ENCODE results near the gene USH2A.

GRCh38 chr1:215891266-215892057, 531.8 kb downstream of the USH2A start:
- TF ChIP-seq POLR2AphosphoS5 (IDR thresholded peaks at IDR 0.05) (no peak), POLR2A (IDR thresholded peaks at IDR 0.05) (no peak), EP300 (IDR thresholded peaks at IDR 0.05; ENCODE audit: low read depth) (no peak)
- TF ChIP-seq, protein P1, sequence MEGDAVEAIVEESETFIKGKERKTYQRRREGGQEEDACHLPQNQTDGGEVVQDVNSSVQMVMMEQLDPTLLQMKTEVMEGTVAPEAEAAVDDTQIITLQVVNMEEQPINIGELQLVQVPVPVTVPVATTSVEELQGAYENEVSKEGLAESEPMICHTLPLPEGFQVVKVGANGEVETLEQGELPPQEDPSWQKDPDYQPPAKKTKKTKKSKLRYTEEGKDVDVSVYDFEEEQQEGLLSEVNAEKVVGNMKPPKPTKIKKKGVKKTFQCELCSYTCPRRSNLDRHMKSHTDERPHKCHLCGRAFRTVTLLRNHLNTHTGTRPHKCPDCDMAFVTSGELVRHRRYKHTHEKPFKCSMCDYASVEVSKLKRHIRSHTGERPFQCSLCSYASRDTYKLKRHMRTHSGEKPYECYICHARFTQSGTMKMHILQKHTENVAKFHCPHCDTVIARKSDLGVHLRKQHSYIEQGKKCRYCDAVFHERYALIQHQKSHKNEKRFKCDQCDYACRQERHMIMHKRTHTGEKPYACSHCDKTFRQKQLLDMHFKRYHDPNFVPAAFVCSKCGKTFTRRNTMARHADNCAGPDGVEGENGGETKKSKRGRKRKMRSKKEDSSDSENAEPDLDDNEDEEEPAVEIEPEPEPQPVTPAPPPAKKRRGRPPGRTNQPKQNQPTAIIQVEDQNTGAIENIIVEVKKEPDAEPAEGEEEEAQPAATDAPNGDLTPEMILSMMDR (IDR thresholded peaks at IDR 0.05) = no peak

All from transverse colon (tissue), 4 donors.